ENCODE data around the gene MAPKAP1. TPM values are rescaled to one million over a fixed set of nuclear protein-coding genes. Genes with fewer than 3 reads are reported as not detected.
A peak's percentile ranks its signal among the peaks of the same experiment; 100 is the strongest.

Gene MAPKAP1
- total and polyA plus RNA-seq, 2 experiments from 2014 or later: 68.4 to 98.5 TPM

DNA sequence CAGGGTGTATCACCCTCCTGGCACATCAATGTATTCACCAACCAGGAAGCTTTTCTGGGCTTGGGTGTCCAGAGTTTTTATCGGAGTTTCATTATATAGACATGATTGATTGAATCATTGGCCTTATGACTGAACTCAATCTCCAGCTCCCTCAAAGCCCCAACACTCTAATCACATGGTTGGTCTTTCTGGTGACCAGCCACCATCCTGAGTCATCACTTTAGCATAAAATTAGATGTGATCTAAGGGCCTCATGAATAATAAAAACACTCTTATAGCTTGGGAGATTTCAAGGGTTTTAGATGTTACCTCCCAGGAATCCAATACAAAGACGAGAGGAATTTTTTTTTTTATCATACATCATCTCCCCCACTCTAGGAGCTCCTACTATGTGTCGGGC lies 32.4 kb upstream of the MAPKAP1 start:
- Histone ChIP-seq H3K36me3 (ENCODE audit: insufficient read depth) (no peaks in the 10 kb centered on the region), H2AFZ (no peak overlapping the region), H3K9me2 (ENCODE audit: insufficient read depth) (peaks cover 8% of the 10 kb centered on the region), H3K4me2 (no peak overlapping the region), H3K79me2 (replicated peaks; ENCODE audit: insufficient read depth) (no peaks in the 10 kb centered on the region), H3F3A (replicated peaks; ENCODE audit: low read depth) (no peaks in the 10 kb centered on the region), H3K4me1 (ENCODE audit: insufficient read depth) (peaks cover under 1% of the 10 kb centered on the region; the same call in 1 of the 2 replicates), H4K20me1 (replicated peaks; ENCODE audit: insufficient read depth) (no peaks in the 10 kb centered on the region), H3K4me3 (no peak overlapping the region), H3K27ac (ENCODE audit: low read depth) (no peak overlapping the region), H3K27me3 (ENCODE audit: insufficient read depth) (peaks cover under 1% of the 10 kb centered on the region; the same call in 1 of the 2 replicates)
- Mint-ChIP-seq H3K36me3 (ENCODE audit: low read depth) (no peaks in the 10 kb centered on the region), H3K27ac (no peak overlapping the region), H3K27me3 (ENCODE audit: insufficient read depth, low read depth, poor library complexity) (peaks cover 2% of the 10 kb centered on the region), H3K4me3 (no peak overlapping the region), H3K9me3 (no peaks in the 10 kb centered on the region), H3K4me1 (no peaks in the 10 kb centered on the region; the same call in 2 of the 3 replicates)
- no peak for ATAC-seq
- DNase-seq (ENCODE audit: low spot score): no peak
- no peak for TF ChIP-seq NANOG (IDR thresholded peaks at IDR 0.05; ENCODE audit: borderline replicate concordance)
- no peak for TF ChIP-seq EZH2 (IDR thresholded peaks at IDR 0.05; ENCODE audit: low read depth, unreplicated experiment)
- TF ChIP-seq, protein P1, sequence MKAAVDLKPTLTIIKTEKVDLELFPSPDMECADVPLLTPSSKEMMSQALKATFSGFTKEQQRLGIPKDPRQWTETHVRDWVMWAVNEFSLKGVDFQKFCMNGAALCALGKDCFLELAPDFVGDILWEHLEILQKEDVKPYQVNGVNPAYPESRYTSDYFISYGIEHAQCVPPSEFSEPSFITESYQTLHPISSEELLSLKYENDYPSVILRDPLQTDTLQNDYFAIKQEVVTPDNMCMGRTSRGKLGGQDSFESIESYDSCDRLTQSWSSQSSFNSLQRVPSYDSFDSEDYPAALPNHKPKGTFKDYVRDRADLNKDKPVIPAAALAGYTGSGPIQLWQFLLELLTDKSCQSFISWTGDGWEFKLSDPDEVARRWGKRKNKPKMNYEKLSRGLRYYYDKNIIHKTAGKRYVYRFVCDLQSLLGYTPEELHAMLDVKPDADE (IDR thresholded peaks at IDR 0.05): no peak
- TF ChIP-seq, protein P2, sequence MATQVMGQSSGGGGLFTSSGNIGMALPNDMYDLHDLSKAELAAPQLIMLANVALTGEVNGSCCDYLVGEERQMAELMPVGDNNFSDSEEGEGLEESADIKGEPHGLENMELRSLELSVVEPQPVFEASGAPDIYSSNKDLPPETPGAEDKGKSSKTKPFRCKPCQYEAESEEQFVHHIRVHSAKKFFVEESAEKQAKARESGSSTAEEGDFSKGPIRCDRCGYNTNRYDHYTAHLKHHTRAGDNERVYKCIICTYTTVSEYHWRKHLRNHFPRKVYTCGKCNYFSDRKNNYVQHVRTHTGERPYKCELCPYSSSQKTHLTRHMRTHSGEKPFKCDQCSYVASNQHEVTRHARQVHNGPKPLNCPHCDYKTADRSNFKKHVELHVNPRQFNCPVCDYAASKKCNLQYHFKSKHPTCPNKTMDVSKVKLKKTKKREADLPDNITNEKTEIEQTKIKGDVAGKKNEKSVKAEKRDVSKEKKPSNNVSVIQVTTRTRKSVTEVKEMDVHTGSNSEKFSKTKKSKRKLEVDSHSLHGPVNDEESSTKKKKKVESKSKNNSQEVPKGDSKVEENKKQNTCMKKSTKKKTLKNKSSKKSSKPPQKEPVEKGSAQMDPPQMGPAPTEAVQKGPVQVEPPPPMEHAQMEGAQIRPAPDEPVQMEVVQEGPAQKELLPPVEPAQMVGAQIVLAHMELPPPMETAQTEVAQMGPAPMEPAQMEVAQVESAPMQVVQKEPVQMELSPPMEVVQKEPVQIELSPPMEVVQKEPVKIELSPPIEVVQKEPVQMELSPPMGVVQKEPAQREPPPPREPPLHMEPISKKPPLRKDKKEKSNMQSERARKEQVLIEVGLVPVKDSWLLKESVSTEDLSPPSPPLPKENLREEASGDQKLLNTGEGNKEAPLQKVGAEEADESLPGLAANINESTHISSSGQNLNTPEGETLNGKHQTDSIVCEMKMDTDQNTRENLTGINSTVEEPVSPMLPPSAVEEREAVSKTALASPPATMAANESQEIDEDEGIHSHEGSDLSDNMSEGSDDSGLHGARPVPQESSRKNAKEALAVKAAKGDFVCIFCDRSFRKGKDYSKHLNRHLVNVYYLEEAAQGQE (IDR thresholded peaks at IDR 0.05; ENCODE audit: unreplicated experiment): no peak
- no peak for TF ChIP-seq ZNF114 (CRISPR knock-in tag; IDR thresholded peaks at IDR 0.05)
- TF ChIP-seq EZH2phosphoT487 (IDR thresholded peaks at IDR 0.05; ENCODE audit: unreplicated experiment): no peak

DNA sequence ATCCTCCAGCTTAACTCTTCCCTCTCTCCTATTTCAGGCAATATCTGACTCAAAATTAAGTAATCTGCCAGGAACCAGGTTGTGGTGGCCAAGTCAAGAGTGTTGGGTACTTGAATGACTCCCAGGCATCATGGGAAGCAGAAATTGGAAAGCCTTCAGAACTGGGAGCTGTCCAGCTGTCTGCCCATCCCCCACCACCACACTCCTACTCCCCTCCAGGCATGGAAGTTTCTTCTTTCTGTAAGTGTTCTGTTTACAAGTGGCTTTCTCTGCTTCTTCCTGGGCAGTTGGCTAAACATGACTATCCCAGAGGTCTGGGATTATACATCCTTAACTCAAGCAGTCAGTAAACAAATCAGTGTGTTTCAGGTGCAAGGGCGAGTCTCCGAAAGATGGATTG lies 25.6 kb upstream of the MAPKAP1 start:
- Histone ChIP-seq H3K4me2 (peak overlapping the region; percentile 55), H3K27me3 (ENCODE audit: insufficient read depth) (no peaks in the 10 kb centered on the region), H3K79me2 (replicated peaks; ENCODE audit: insufficient read depth) (no peaks in the 10 kb centered on the region), H3K27ac (ENCODE audit: low read depth) (no peak overlapping the region), H3K4me3 (peak overlapping the region; percentile 29; the same call in 1 of the 2 replicates), H3K9me2 (ENCODE audit: insufficient read depth) (peaks cover 6% of the 10 kb centered on the region; the same call in 1 of the 2 replicates), H4K20me1 (replicated peaks; ENCODE audit: insufficient read depth) (no peaks in the 10 kb centered on the region), H3K36me3 (ENCODE audit: insufficient read depth) (no peaks in the 10 kb centered on the region), H2AFZ (peak overlapping the region; percentile 2; the same call in 1 of the 2 replicates), H3K4me1 (ENCODE audit: insufficient read depth) (peaks cover 9% of the 10 kb centered on the region), H3F3A (replicated peaks; ENCODE audit: low read depth) (no peaks in the 10 kb centered on the region)
- H3K4me3 Mint-ChIP-seq: no peak overlapping the region
- no peak overlapping the region for H3K27ac Mint-ChIP-seq
- H3K9me3 Mint-ChIP-seq: no peaks in the 10 kb centered on the region
- peaks cover 9% of the 10 kb centered on the region for H3K4me1 Mint-ChIP-seq
- no peaks in the 10 kb centered on the region; the same call in 2 of the 3 replicates for H3K36me3 Mint-ChIP-seq (ENCODE audit: low read depth)
- ATAC-seq: peak; percentile 83
- peak; percentile 62 for DNase-seq (ENCODE audit: low spot score)
- TF ChIP-seq EZH2phosphoT487 (IDR thresholded peaks at IDR 0.05; ENCODE audit: unreplicated experiment): no peak
- TF ChIP-seq, protein P2 (IDR thresholded peaks at IDR 0.05; ENCODE audit: unreplicated experiment): peak; percentile 74
- TF ChIP-seq, protein P3, sequence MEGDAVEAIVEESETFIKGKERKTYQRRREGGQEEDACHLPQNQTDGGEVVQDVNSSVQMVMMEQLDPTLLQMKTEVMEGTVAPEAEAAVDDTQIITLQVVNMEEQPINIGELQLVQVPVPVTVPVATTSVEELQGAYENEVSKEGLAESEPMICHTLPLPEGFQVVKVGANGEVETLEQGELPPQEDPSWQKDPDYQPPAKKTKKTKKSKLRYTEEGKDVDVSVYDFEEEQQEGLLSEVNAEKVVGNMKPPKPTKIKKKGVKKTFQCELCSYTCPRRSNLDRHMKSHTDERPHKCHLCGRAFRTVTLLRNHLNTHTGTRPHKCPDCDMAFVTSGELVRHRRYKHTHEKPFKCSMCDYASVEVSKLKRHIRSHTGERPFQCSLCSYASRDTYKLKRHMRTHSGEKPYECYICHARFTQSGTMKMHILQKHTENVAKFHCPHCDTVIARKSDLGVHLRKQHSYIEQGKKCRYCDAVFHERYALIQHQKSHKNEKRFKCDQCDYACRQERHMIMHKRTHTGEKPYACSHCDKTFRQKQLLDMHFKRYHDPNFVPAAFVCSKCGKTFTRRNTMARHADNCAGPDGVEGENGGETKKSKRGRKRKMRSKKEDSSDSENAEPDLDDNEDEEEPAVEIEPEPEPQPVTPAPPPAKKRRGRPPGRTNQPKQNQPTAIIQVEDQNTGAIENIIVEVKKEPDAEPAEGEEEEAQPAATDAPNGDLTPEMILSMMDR (conservative IDR thresholded peaks at IDR 0.05; ENCODE audit: low read depth in 2 of 2): no peak
- no peak for TF ChIP-seq ZNF114 (CRISPR knock-in tag; IDR thresholded peaks at IDR 0.05)
- no peak for TF ChIP-seq ZNF331 (CRISPR knock-in tag; IDR thresholded peaks at IDR 0.05; ENCODE audit: low read depth)
- no peak for TF ChIP-seq STAT1 (IDR thresholded peaks at IDR 0.05; ENCODE audit: unreplicated experiment)
- peaks cover 7% of the 10 kb centered on the region for H3K27me3 Mint-ChIP-seq (ENCODE audit: insufficient read depth, low read depth, poor library complexity)

Data from GM23338 (cell line).